Stimulated activated naive CD8-positive, alpha-beta T cell treated with anti-CD3 and anti-CD28 coated beads, Interleukin-15, amount 100 ng/mL, for 72 hours (primary cell): ENCODE data around the gene CPNE2.
"Not testable (repeated sequence)": the region's sequence is repeated elsewhere in the genome, so short reads cannot be mapped to it uniquely, and the experiment has no call there.

Experiments
- ATAC-seq: fragments of 150-1000 bp; cut with Tn5 transposase; 2 replicates; pipeline ENCODE4 v1.10.0; 2021; ENCODE audit warnings: mild to moderate bottlenecking, moderate library complexity
- DNase-seq, 2 donors: peaks; one replicate each; pipeline ENCODE4 v3.0.0; 2021 to 2022
- H3K27ac Mint-ChIP-seq, 2 donors: one replicate each; pipeline ENCODE4 v1.8.0; 2022; ENCODE audit warnings: mild to moderate bottlenecking in 2 of 2, mixed read lengths in 2 of 2, moderate library complexity in 2 of 2
- H3K27me3 Mint-ChIP-seq: one replicate; pipeline ENCODE4 v1.8.0; 2022; ENCODE audit warnings: mixed read lengths
- H3K4me1 Mint-ChIP-seq: one replicate; pipeline ENCODE4 v1.8.0; 2022; ENCODE audit warnings: mild to moderate bottlenecking, mixed read lengths
- H3K4me3 Mint-ChIP-seq, 2 donors: one replicate each; pipeline ENCODE4 v1.8.0; 2022; ENCODE audit warnings: mild to moderate bottlenecking in 2 of 2, mixed read lengths in 2 of 2, moderate library complexity in 1 of 2
- H3K9me3 Mint-ChIP-seq, 2 donors: one replicate each; pipeline ENCODE4 v1.8.0; 2022; ENCODE audit warnings: mixed read lengths in 2 of 2

CPNE2 gene

GRCh38 chr16:57178196-57178595 lies 85.8 kb downstream of the CPNE2 start:
- Mint-ChIP-seq H3K4me1 (peaks cover 6% of the 10 kb centered on the region), H3K4me3 (no peak overlapping the region), H3K27me3 (no peaks in the 10 kb centered on the region), H3K9me3 (no peaks in the 10 kb centered on the region), H3K27ac (no peak overlapping the region)
- DNase-seq: no peak
- no peak for ATAC-seq

- Mint-ChIP-seq H3K4me3 (no peak overlapping the region), H3K27ac (no peak overlapping the region), H3K27me3 (no peaks in the 10 kb centered on the region), H3K9me3 (no peaks in the 10 kb centered on the region), H3K4me1 (peaks cover 10% of the 10 kb centered on the region)
- DNase-seq (no peak), ATAC-seq (no peak)
These were observed 86.4 kb downstream of the CPNE2 start for GRCh38 chr16:57178793-57179212.

- Mint-ChIP-seq H3K4me1 (peaks cover 15% of the 10 kb centered on the region), H3K27ac (no peak overlapping the region), H3K9me3 (no peaks in the 10 kb centered on the region), H3K4me3 (no peak overlapping the region), H3K27me3 (no peaks in the 10 kb centered on the region)
- DNase-seq (no peak), ATAC-seq (no peak)
These were observed 86.9 kb downstream of the CPNE2 start for GRCh38 chr16:57179215-57179828.

GRCh38 chr16:57184113-57184512 lies 91.7 kb downstream of the CPNE2 start:
- Mint-ChIP-seq H3K9me3 (no peaks in the 10 kb centered on the region), H3K27me3 (no peaks in the 10 kb centered on the region), H3K4me1 (peaks cover 44% of the 10 kb centered on the region), H3K4me3 (peak overlapping the region; percentile 56 to 98), H3K27ac (no peak overlapping the region)
- DNase-seq (no peak), ATAC-seq (no peak)

GRCh38 chr16:57184887-57185445 lies 92.6 kb downstream of the CPNE2 start:
- peak overlapping the region; percentile 98 for H3K4me3 Mint-ChIP-seq
- H3K9me3 Mint-ChIP-seq: no peaks in the 10 kb centered on the region
- no peaks in the 10 kb centered on the region for H3K27me3 Mint-ChIP-seq
- H3K4me1 Mint-ChIP-seq: peaks cover 45% of the 10 kb centered on the region
- H3K27ac Mint-ChIP-seq: peak overlapping the region; percentile 99
- ATAC-seq: no peak
- DNase-seq: peak in 1 of 2 donors; percentile 1

- Mint-ChIP-seq H3K27me3 (no peaks in the 10 kb centered on the region), H3K9me3 (no peaks in the 10 kb centered on the region), H3K4me1 (peaks cover 45% of the 10 kb centered on the region), H3K27ac (peak overlapping the region; percentile 99), H3K4me3 (peak overlapping the region; percentile 98)
- DNase-seq: no peak
- ATAC-seq: peak; percentile 49
These were observed 93.1 kb downstream of the CPNE2 start for GRCh38 chr16:57185446-57185944.

- Mint-ChIP-seq H3K9me3 (no peaks in the 10 kb centered on the region), H3K27ac (peak within 1 kb of the TSS; percentile 99), H3K4me3 (peak within 1 kb of the TSS; percentile 98), H3K4me1 (peaks cover 50% of the 10 kb centered on the region), H3K27me3 (no peaks in the 10 kb centered on the region)
- DNase-seq (peak; percentile 99 to 100), ATAC-seq (peak; percentile 94)
These were observed 93.8 kb downstream of the CPNE2 start, which contains the start of the genes PSME3IP1 and RSPRY1 for GRCh38 chr16:57185945-57186871. TSS of gene PSME3IP1 (minus strand) at chr16:57186039. CDS start at chr16:57173854, 12,185 bp downstream. TSS of gene RSPRY1 (plus strand) at chr16:57186329. CDS start at chr16:57204659, 18,330 bp downstream.

DNA sequence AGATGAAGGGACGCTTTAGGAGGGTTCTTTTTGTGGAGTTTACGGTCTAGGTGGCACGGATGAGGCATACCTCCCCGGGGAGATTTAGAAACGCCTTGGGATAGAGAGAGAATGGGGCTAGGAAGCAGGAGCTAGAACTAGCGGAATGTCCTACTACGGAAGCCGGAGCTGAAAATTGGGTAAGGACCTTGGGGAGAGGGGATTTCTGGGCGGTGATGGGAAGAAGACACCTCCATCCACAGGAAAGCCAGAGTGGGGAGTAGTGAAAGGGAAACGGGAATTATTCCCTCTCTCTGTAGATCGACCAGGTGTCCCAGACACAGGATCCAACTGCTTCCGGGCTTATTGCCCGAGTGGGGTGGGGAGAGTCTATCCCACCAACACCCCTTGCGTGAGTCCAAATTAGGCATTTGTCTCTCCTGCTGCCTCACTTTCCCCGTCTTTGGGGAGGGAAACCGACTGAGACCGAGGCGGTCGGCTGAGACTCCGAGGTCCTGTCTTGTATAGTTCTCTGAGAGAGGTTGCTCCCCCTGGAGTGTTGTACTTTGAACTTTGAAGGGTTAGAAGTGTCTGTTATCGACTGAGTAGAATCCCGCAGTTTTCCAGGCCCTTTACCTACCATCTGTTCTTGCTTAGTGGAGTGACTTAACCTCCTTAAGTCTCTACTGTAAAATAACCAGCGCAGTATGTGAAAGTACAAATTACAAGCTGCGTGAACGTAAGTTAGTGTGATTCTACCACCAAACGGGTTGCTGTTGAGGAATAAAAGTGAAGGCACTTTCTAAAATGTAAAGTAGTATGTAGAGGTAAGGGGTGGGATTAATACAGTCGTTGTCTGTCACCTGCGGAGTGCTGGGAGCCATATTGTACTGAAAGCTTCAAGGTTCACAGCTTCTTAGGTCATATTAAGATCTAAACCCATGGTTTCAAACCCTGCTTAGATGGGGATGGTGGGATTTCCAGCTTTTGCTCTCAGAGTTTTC lies 94.8 kb downstream of the CPNE2 start:
- Mint-ChIP-seq H3K4me1 (peaks cover 51% of the 10 kb centered on the region), H3K4me3 (peak overlapping the region; percentile 98), H3K9me3 (no peaks in the 10 kb centered on the region), H3K27ac (peak overlapping the region; percentile 99), H3K27me3 (no peaks in the 10 kb centered on the region)
- DNase-seq: peak; percentile 8 to 16
- ATAC-seq: no peak

GRCh38 chr16:57187902-57188710 lies 95.7 kb downstream of the CPNE2 start:
- H3K9me3 Mint-ChIP-seq, DNase-seq, H3K27me3 Mint-ChIP-seq, ATAC-seq, H3K27ac Mint-ChIP-seq: not testable (repeated sequence)
- peak overlapping the region; percentile 98 for H3K4me3 Mint-ChIP-seq
- peaks cover 53% of the 10 kb centered on the region for H3K4me1 Mint-ChIP-seq

GRCh38 chr16:57188711-57189002 lies 96.3 kb downstream of the CPNE2 start:
- Mint-ChIP-seq H3K4me1 (peaks cover 54% of the 10 kb centered on the region), H3K9me3 (no peaks in the 10 kb centered on the region), H3K27ac (no peak overlapping the region), H3K4me3 (no peak overlapping the region), H3K27me3 (no peaks in the 10 kb centered on the region)
- ATAC-seq (no peak), DNase-seq (no peak)

- H3K4me1 Mint-ChIP-seq: peaks cover 53% of the 10 kb centered on the region
- not testable (repeated sequence) for H3K4me3 Mint-ChIP-seq, DNase-seq, ATAC-seq, H3K27me3 Mint-ChIP-seq, H3K27ac Mint-ChIP-seq, H3K9me3 Mint-ChIP-seq
These were observed 97.1 kb downstream of the CPNE2 start for GRCh38 chr16:57189527-57189926.

- ATAC-seq (no peak), DNase-seq (no peak)
- H3K4me3 Mint-ChIP-seq: no peak overlapping the region
- no peaks in the 10 kb centered on the region for H3K27me3 Mint-ChIP-seq
- no peak overlapping the region for H3K27ac Mint-ChIP-seq
- H3K4me1 Mint-ChIP-seq: peaks cover 51% of the 10 kb centered on the region
- H3K9me3 Mint-ChIP-seq: no peaks in the 10 kb centered on the region
These were observed 97.8 kb downstream of the CPNE2 start for GRCh38 chr16:57190136-57190535.

GRCh38 chr16:57191056-57191571 lies 98.7 kb downstream of the CPNE2 start:
- DNase-seq (no peak), ATAC-seq (no peak)
- Mint-ChIP-seq H3K9me3 (no peaks in the 10 kb centered on the region), H3K27ac (no peak overlapping the region), H3K4me3 (no peak overlapping the region), H3K4me1 (peaks cover 49% of the 10 kb centered on the region), H3K27me3 (no peaks in the 10 kb centered on the region)

- H3K4me3 Mint-ChIP-seq: no peak overlapping the region
- H3K4me1 Mint-ChIP-seq: peaks cover 49% of the 10 kb centered on the region
- H3K27me3 Mint-ChIP-seq: no peaks in the 10 kb centered on the region
- H3K9me3 Mint-ChIP-seq: no peaks in the 10 kb centered on the region
- H3K27ac Mint-ChIP-seq: no peak overlapping the region
- DNase-seq (no peak), ATAC-seq (no peak)
These were observed 99.8 kb downstream of the CPNE2 start for GRCh38 chr16:57192146-57192545.
